ENCODE measurements around the gene NANOS2. TPM values are rescaled to one million over a fixed set of nuclear protein-coding genes. Genes with fewer than 3 reads are reported as not detected.

Gene NANOS2
- total and polyA plus RNA-seq, 2 of the 13 experiments (the other 11 are each of a cell fraction or from before 2014, with no cell fraction given): not detected

- TF ChIP-seq, protein P1, sequence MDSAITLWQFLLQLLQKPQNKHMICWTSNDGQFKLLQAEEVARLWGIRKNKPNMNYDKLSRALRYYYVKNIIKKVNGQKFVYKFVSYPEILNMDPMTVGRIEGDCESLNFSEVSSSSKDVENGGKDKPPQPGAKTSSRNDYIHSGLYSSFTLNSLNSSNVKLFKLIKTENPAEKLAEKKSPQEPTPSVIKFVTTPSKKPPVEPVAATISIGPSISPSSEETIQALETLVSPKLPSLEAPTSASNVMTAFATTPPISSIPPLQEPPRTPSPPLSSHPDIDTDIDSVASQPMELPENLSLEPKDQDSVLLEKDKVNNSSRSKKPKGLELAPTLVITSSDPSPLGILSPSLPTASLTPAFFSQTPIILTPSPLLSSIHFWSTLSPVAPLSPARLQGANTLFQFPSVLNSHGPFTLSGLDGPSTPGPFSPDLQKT (CRISPR knock-in tag; IDR thresholded peaks at IDR 0.05; ENCODE audit: borderline replicate concordance): no peak
- TF ChIP-seq EP300 (IDR thresholded peaks at IDR 0.05; ENCODE audit: low read depth in 2 of 2, low read length in 2 of 2): peak in 1 of 2 experiments; percentile 84; a peak in 2 of 4 replicates
- TF ChIP-seq EP300 (CRISPR knock-in tag; IDR thresholded peaks at IDR 0.05; ENCODE audit: borderline replicate concordance): peak; percentile 60; the same call in 1 of the 2 replicates
- no peak; the same call in 1 of the 2 replicates for TF ChIP-seq ZSCAN21 (CRISPR knock-in tag; IDR thresholded peaks at IDR 0.05; ENCODE audit: borderline replicate concordance)
- TF ChIP-seq ZNF556 (CRISPR knock-in tag; IDR thresholded peaks at IDR 0.05; ENCODE audit: borderline replicate concordance): 0 out of 2 replicates have a peak, but pooled peaks have one; percentile 12
- no peak for TF ChIP-seq MAF1 (CRISPR knock-in tag; IDR thresholded peaks at IDR 0.05; ENCODE audit: borderline replicate concordance)
- TF ChIP-seq ATAD3A (CRISPR knock-in tag; IDR thresholded peaks at IDR 0.05): no peak
- peak; percentile 99 for TF ChIP-seq SRSF1 (optimal IDR thresholded peaks at IDR 0.05; ENCODE audit: low read depth, low read length)
- TF ChIP-seq ZNF280D (CRISPR knock-in tag; IDR thresholded peaks at IDR 0.05): no peak
- TF ChIP-seq HNF4A (CRISPR knock-in tag; IDR thresholded peaks at IDR 0.05): peak; percentile 50
- peak; percentile 66 for TF ChIP-seq ELF3 (CRISPR knock-in tag; IDR thresholded peaks at IDR 0.05)
- 0 out of 2 replicates have a peak, but pooled peaks have one; percentile 32 for TF ChIP-seq CBFB (CRISPR knock-in tag; IDR thresholded peaks at IDR 0.05)
- TF ChIP-seq FOSL2 (CRISPR knock-in tag; IDR thresholded peaks at IDR 0.05): peak; percentile 59
- TF ChIP-seq U2AF1 (optimal IDR thresholded peaks at IDR 0.05; ENCODE audit: low read depth, low read length): no peak
- peak; percentile 53 for TF ChIP-seq MED8 (CRISPR knock-in tag; IDR thresholded peaks at IDR 0.05; ENCODE audit: insufficient replicate concordance)
- TF ChIP-seq ZNF24 (IDR thresholded peaks at IDR 0.05): no peak
- peak; percentile 64 for TF ChIP-seq ARID5B (CRISPR knock-in tag; IDR thresholded peaks at IDR 0.05)
- TF ChIP-seq MIXL1 (CRISPR knock-in tag; IDR thresholded peaks at IDR 0.05): peak; percentile 72
- peak; percentile 90; the same call in 1 of the 2 replicates for TF ChIP-seq ZNF792 (CRISPR knock-in tag; IDR thresholded peaks at IDR 0.05)
- TF ChIP-seq KDM5A (IDR thresholded peaks at IDR 0.05; ENCODE audit: borderline replicate concordance, low read length): no peak
- TF ChIP-seq HMGA1 (CRISPR knock-in tag; conservative IDR thresholded peaks at IDR 0.05): no peak
- no peak; the same call in 1 of the 2 replicates for TF ChIP-seq ZNF737 (CRISPR knock-in tag; IDR thresholded peaks at IDR 0.05; ENCODE audit: borderline replicate concordance)
- peak; percentile 80 for TF ChIP-seq POLR2AphosphoS5 (IDR thresholded peaks at IDR 0.05; ENCODE audit: low read depth, low read length)
These were observed 32.6 kb downstream of the NANOS2 start (continued) for GRCh38 chr19:45881909-45882528.

All from HepG2 (cell line).